HCT116 (cell line): Measurements from ENCODE around the gene EXOSC5. TPM values are rescaled to one million over a fixed set of nuclear protein-coding genes. Genes with fewer than 3 reads are reported as not detected.
"Not testable (repeated sequence)": the region's sequence is repeated elsewhere in the genome, so short reads cannot be mapped to it uniquely, and the experiment has no call there.

Experiments used
- ATAC-seq: fragments of 200-7000 bp; cut with Tn5 transposase; 2 replicates; pipeline ENCODE4 v1.9.1; 2020; ENCODE audit warnings: mild to moderate bottlenecking, moderate library complexity
- BruUV-seq: library from RNA; stranded (reverse); fragments of 400-500 nt; replicated peaks from 2 replicates; lab custom pipeline; 2021; lab: Mats Ljungman, UMichigan
- CTCF ChIA-PET: fragments of 300-600 bp; sonication (Branson Sonifier 250); formaldehyde crosslinking; loops from one replicate; lab custom pipeline; 2021; ENCODE audit warnings: antibody characterized with exemption; lab: Charles Lee
- POLR2A ChIA-PET: fragments of 300-600, 350-600 bp; sonication (Branson Sonifier 250); formaldehyde crosslinking; loops from one replicate; lab custom pipeline; 2021; ENCODE audit warnings: antibody characterized with exemption; lab: Charles Lee
- RAD21 ChIA-PET, 2 experiments: fragments of 300-600 bp; sonication (Branson Sonifier 250); formaldehyde crosslinking; loops; one replicate each; lab custom pipeline; 2023; ENCODE audit warnings: low total read pairs in 2 of 2; ENCODE audit not compliant: uncharacterized antibody in 2 of 2, unreplicated experiment in 2 of 2, low non-redundant PET in 1 of 2; lab: Charles Lee
- DNase-seq: peaks from one replicate; pipeline ENCODE4 v3.0.0-alpha.2; 2010; ENCODE audit warnings: low read depth, low spot score
- H2AFZ ChIP-seq: fragments of 200-600 bp; shearing (Covaris generic), sonication (generic); 2 replicates; pipeline ENCODE4 v1.6.1; 2017; ENCODE audit warnings: low read depth, mixed run types, mixed read lengths, antibody characterized with exemption, low read length; ENCODE audit not compliant: poor library complexity, severe bottlenecking
- H3K27ac ChIP-seq: 2 replicates; pipeline ENCODE4 v1.5.1; 2012; ENCODE audit warnings: low read depth, low read length
- H3K27me3 ChIP-seq: fragments of 200-600 bp; sonication (generic); 2 replicates; pipeline ENCODE4 v1.6.1; 2016; ENCODE audit warnings: mixed run types, low read length, mixed read lengths; ENCODE audit not compliant: insufficient read depth
- H3K36me3 ChIP-seq, 2 experiments: fragments of 200-500 bp in 1 of 2; fragments of 200-600 bp in 1 of 2; sonication (Bioruptor generic) in 1 of 2; sonication (generic) in 1 of 2; 2 replicates each; pipeline versions ENCODE4 v1.5.1 to v1.6.1; 2014 to 2016; ENCODE audit warnings: low read length in 2 of 2, inconsistent platforms in 1 of 2, mixed read lengths in 1 of 2, mixed run types in 1 of 2; ENCODE audit not compliant: insufficient read depth in 2 of 2, control insufficient read depth in 1 of 2
- H3K4me1 ChIP-seq, 2 experiments: fragments of 200-600 bp in 1 of 2; sonication (generic) in 1 of 2; 2 replicates each; pipeline versions ENCODE4 v1.5.1 to v1.6.1; 2012 to 2017; ENCODE audit warnings: low read length in 2 of 2, inconsistent platforms in 1 of 2, mild to moderate bottlenecking in 1 of 2, mixed read lengths in 1 of 2, mixed run types in 1 of 2, moderate library complexity in 1 of 2; ENCODE audit not compliant: insufficient read depth in 2 of 2, control insufficient read depth in 1 of 2
- H3K4me2 ChIP-seq: fragments of 200-600 bp; sonication (generic); 2 replicates; pipeline ENCODE4 v1.6.1; 2017; ENCODE audit warnings: mixed run types, low read length, mixed read lengths
- H3K4me3 ChIP-seq, 2 experiments: fragments of 200-600 bp in 1 of 2; sonication (generic) in 1 of 2; replicated peaks in 1 of 2; 2 replicates each; pipeline ENCODE4 v1.5.1; 2011 to 2016; ENCODE audit warnings: low read length in 2 of 2, control low read depth in 1 of 2, low read depth in 1 of 2, mild to moderate bottlenecking in 1 of 2, mixed read lengths in 1 of 2, mixed run types in 1 of 2
- H3K79me2 ChIP-seq: fragments of 200-600 bp; sonication (generic); 2 replicates; pipeline ENCODE4 v1.6.1; 2017; ENCODE audit warnings: mild to moderate bottlenecking, mixed run types, low read length, moderate library complexity, mixed read lengths; ENCODE audit not compliant: insufficient read depth
- H3K9ac ChIP-seq: fragments of 200-600 bp; sonication (generic); 2 replicates; pipeline ENCODE4 v1.6.1; 2016; ENCODE audit warnings: low read length, mixed read lengths
- H3K9me2 ChIP-seq: fragments of 200-600 bp; sonication (generic), shearing (Covaris generic); 2 replicates; pipeline ENCODE4 v1.6.1; 2017; ENCODE audit warnings: mixed run types, mild to moderate bottlenecking, moderate library complexity; ENCODE audit not compliant: insufficient read depth
- H3K9me3 ChIP-seq, 2 experiments: fragments of 200-500 bp in 1 of 2; fragments of 200-600 bp in 1 of 2; sonication (Bioruptor generic) in 1 of 2; sonication (generic) in 1 of 2; 2 replicates each; pipeline ENCODE4 v1.6.1; 2014 to 2017; ENCODE audit warnings: low read length in 2 of 2, mixed read lengths in 2 of 2, inconsistent platforms in 1 of 2, low read depth in 1 of 2, mild to moderate bottlenecking in 1 of 2, mixed run types in 1 of 2, moderate library complexity in 1 of 2; ENCODE audit not compliant: control insufficient read depth in 1 of 2, insufficient read depth in 1 of 2
- H4K20me1 ChIP-seq: fragments of 200-600 bp; sonication (generic), shearing (Covaris generic); 2 replicates; pipeline ENCODE4 v1.6.1; 2017; ENCODE audit warnings: mixed run types, mild to moderate bottlenecking, moderate library complexity; ENCODE audit not compliant: insufficient read depth
- CEBPB ChIP-seq: IDR thresholded peaks from 2 replicates; pipeline ENCODE4 v1.6.1; 2012; ENCODE audit warnings: low read depth
- EZH2phosphoT487 ChIP-seq: fragments of 200-600 bp; IDR thresholded peaks from 2 replicates; pipeline ENCODE4 v1.6.1; 2018; ENCODE audit warnings: antibody characterized with exemption, borderline replicate concordance
- FOSL1 ChIP-seq: IDR thresholded peaks from 2 replicates; pipeline ENCODE4 v1.6.1; 2012; ENCODE audit warnings: low read depth
- YY1 ChIP-seq: IDR thresholded peaks from 2 replicates; pipeline ENCODE4 v1.6.1; 2011; ENCODE audit warnings: low read length, low read depth, moderate library complexity, mild to moderate bottlenecking; ENCODE audit not compliant: insufficient replicate concordance; ENCODE audit errors: extremely low read depth
- ZFX ChIP-seq: fragments of 450-650 bp; IDR thresholded peaks from 2 replicates; pipeline ENCODE4 v1.6.1; 2017
- intact Hi-C: fragments of 100-400 bp; cut with micrococcal nuclease; formaldehyde crosslinking; loops from 2 replicates; pipeline ENCODE4 v1.10.0; 2022
- total RNA-seq: library from RNA; stranded (reverse); gene quantifications from one replicate; pipeline ENCODE4 v1.2.1, GENCODE V29; 2021; ENCODE audit not compliant: unreplicated experiment
- TF ChIP-seq, protein P1 (sequence below): IDR thresholded peaks from 2 replicates; pipeline ENCODE4 v1.6.1; 2012
- TF ChIP-seq, protein P2 (sequence below): IDR thresholded peaks from 2 replicates; pipeline ENCODE4 v1.6.1; 2012; ENCODE audit warnings: low read depth

The EXOSC5 gene
- total RNA-seq, 1 experiment from 2014 or later = 57.5 TPM

- H3K27me3 ChIP-seq = no peaks in the 10 kb centered on the region
- H3K9ac ChIP-seq = no peak overlapping the region
- ATAC-seq (no peak), DNase-seq (no peak)
- H3K9me2 ChIP-seq = no peaks in the 10 kb centered on the region
- H3K4me3 ChIP-seq = no peak overlapping the region
- no peak overlapping the region for H2AFZ ChIP-seq
- H4K20me1 ChIP-seq = no peaks in the 10 kb centered on the region
- no peak overlapping the region for H3K27ac ChIP-seq
- no peaks in the 10 kb centered on the region for H3K9me3 ChIP-seq
- intact Hi-C loops = no loop called here
- H3K79me2 ChIP-seq = no peaks in the 10 kb centered on the region
- peaks cover 11 to 13% of the 10 kb centered on the region in 2 experiments; a peak in 3 of 4 replicates for H3K4me1 ChIP-seq
- RAD21 ChIA-PET = no interaction called here
- TF ChIP-seq ZFX (no peak), EZH2phosphoT487 (no peak)
- TF ChIP-seq, protein P1, sequence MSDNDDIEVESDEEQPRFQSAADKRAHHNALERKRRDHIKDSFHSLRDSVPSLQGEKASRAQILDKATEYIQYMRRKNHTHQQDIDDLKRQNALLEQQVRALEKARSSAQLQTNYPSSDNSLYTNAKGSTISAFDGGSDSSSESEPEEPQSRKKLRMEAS = no peak
- TF ChIP-seq, all 23 proteins: peak for 0
- no TSS peak for BruUV-seq
- CTCF ChIA-PET = no interaction called here
- Histone ChIP-seq H3K4me2 (no peak overlapping the region), H3K36me3 (peaks cover 0 to 3% of the 10 kb centered on the region in 2 experiments; a peak in 1 of 4 replicates)
- POLR2A ChIA-PET = interaction anchor here (0.6 kb wide), 1 partner anchor 30 kb away, joined by 4 read pairs; no protein-coding TSS in a partner anchor
Observed at GRCh38 chr19:41410336-41411054, 13.3 kb upstream of the EXOSC5 start.

GRCh38 chr19:41409288-41409687 lies 12.1 kb upstream of the EXOSC5 start:
- 0 out of 4 replicates have a peak, but pooled peaks cover 3% of the 10 kb centered on the region in 2 experiments for H3K36me3 ChIP-seq
- no peaks in the 10 kb centered on the region for H3K9me3 ChIP-seq
- H3K27me3 ChIP-seq = no peaks in the 10 kb centered on the region
- TF ChIP-seq, protein P2, sequence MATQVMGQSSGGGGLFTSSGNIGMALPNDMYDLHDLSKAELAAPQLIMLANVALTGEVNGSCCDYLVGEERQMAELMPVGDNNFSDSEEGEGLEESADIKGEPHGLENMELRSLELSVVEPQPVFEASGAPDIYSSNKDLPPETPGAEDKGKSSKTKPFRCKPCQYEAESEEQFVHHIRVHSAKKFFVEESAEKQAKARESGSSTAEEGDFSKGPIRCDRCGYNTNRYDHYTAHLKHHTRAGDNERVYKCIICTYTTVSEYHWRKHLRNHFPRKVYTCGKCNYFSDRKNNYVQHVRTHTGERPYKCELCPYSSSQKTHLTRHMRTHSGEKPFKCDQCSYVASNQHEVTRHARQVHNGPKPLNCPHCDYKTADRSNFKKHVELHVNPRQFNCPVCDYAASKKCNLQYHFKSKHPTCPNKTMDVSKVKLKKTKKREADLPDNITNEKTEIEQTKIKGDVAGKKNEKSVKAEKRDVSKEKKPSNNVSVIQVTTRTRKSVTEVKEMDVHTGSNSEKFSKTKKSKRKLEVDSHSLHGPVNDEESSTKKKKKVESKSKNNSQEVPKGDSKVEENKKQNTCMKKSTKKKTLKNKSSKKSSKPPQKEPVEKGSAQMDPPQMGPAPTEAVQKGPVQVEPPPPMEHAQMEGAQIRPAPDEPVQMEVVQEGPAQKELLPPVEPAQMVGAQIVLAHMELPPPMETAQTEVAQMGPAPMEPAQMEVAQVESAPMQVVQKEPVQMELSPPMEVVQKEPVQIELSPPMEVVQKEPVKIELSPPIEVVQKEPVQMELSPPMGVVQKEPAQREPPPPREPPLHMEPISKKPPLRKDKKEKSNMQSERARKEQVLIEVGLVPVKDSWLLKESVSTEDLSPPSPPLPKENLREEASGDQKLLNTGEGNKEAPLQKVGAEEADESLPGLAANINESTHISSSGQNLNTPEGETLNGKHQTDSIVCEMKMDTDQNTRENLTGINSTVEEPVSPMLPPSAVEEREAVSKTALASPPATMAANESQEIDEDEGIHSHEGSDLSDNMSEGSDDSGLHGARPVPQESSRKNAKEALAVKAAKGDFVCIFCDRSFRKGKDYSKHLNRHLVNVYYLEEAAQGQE = no peak
- TF ChIP-seq YY1 (no peak), CEBPB (no peak), FOSL1 (peak; percentile 58; the same call in 1 of the 2 replicates)
- ChIA-PET CTCF (interaction anchor here (1.6 kb wide), 1 partner anchor 161 kb away, joined by 3 read pairs; no protein-coding TSS in a partner anchor), RAD21 (no interaction called here), POLR2A (interaction anchor here (0.8 kb wide), 1 partner anchor 30 kb away, joined by 3 read pairs; the partner anchor contains the start of gene DMAC2)
- H3K4me3 ChIP-seq = no peak overlapping the region
- DNase-seq = peak; percentile 28
- ATAC-seq = peak; percentile 86
- no peak overlapping the region for H3K27ac ChIP-seq
- H3K4me1 ChIP-seq = peaks cover 11 to 13% of the 10 kb centered on the region in 2 experiments; a peak in 3 of 4 replicates
- BruUV-seq = no TSS peak
- H4K20me1 ChIP-seq = no peaks in the 10 kb centered on the region
- H3K4me2 ChIP-seq = peak overlapping the region; percentile 51
- intact Hi-C loops = no loop called here
- no peak overlapping the region for H3K9ac ChIP-seq
- no peak overlapping the region for H2AFZ ChIP-seq
- no peaks in the 10 kb centered on the region for H3K9me2 ChIP-seq
- H3K79me2 ChIP-seq = no peaks in the 10 kb centered on the region

GRCh38 chr19:41408846-41409245 lies 11.7 kb upstream of the EXOSC5 start:
- ATAC-seq, H3K27me3 ChIP-seq, H3K27ac ChIP-seq, DNase-seq, BruUV-seq, H3K36me3 ChIP-seq, RAD21 ChIA-PET, H4K20me1 ChIP-seq, H3K9ac ChIP-seq, intact Hi-C loops, H2AFZ ChIP-seq, H3K4me3 ChIP-seq, H3K9me3 ChIP-seq, H3K9me2 ChIP-seq, POLR2A ChIA-PET, H3K79me2 ChIP-seq: not testable (repeated sequence)
- CTCF ChIA-PET = interaction anchor here (1.6 kb wide), 1 partner anchor 162 kb away, joined by 3 read pairs; no protein-coding TSS in a partner anchor
- H3K4me2 ChIP-seq = peak overlapping the region; percentile 51
- H3K4me1 ChIP-seq = peaks cover 11 to 13% of the 10 kb centered on the region in 2 experiments; a peak in 3 of 4 replicates
